HUDEP-2 (cell line): ENCODE measurements around the gene ACSL1.
"Not testable (repeated sequence)": the region's sequence is repeated elsewhere in the genome, so short reads cannot be mapped to it uniquely, and the experiment has no call there.

Experiments used
- DNase-seq, 76 experiments: peaks; one replicate each; lab custom pipeline; 2025; ENCODE audit not compliant: unreplicated experiment in 76 of 76; lab: John Stamatoyannopoulos, UW

The ACSL1 gene

GRCh38 chr4:184843984-184844554 lies 18.3 kb upstream of the ACSL1 start:
- peak in 55 of 76 experiments; percentile 1 to 73 (median 28) for DNase-seq

- not testable (repeated sequence) for DNase-seq
These were observed 13.3 kb upstream of the ACSL1 start for GRCh38 chr4:184839075-184839399.

- no peak for DNase-seq
These were observed 12.7 kb upstream of the ACSL1 start for GRCh38 chr4:184838249-184839074.

GRCh38 chr4:184836613-184837012 lies 10.8 kb upstream of the ACSL1 start:
- DNase-seq = no peak

GRCh38 chr4:184833046-184833838 lies 7.5 kb upstream of the ACSL1 start:
- no peak for DNase-seq

GRCh38 chr4:184831153-184831552 lies 5.4 kb upstream of the ACSL1 start:
- no peak for DNase-seq

- DNase-seq = peak in 2 of 76 experiments; percentile 12 to 35
These were observed 1.0 kb upstream of the ACSL1 start for GRCh38 chr4:184826691-184827270.

GRCh38 chr4:184825141-184825895 lies 450 bp downstream of the ACSL1 start:
- DNase-seq = peak in 10 of 76 experiments; percentile 1 to 53 (median 18)

- DNase-seq = no peak
These were observed 1.0 kb downstream of the ACSL1 start for GRCh38 chr4:184824776-184825084.

- no peak for DNase-seq
These were observed 1.5 kb downstream of the ACSL1 start for GRCh38 chr4:184824081-184824775.

- DNase-seq = peak in 7 of 76 experiments; percentile 1 to 31 (median 9)
These were observed 2.8 kb downstream of the ACSL1 start for GRCh38 chr4:184823014-184823413.

GRCh38 chr4:184822356-184822755 lies 3.4 kb downstream of the ACSL1 start:
- no peak for DNase-seq

- no peak for DNase-seq
These were observed 4.5 kb downstream of the ACSL1 start for GRCh38 chr4:184821242-184821641.

GRCh38 chr4:184819786-184820185 lies 6.0 kb downstream of the ACSL1 start:
- DNase-seq = no peak

GRCh38 chr4:184818216-184818564 lies 7.6 kb downstream of the ACSL1 start:
- no peak for DNase-seq

- peak in 1 of 76 experiments; percentile 1 for DNase-seq
These were observed 8.1 kb downstream of the ACSL1 start for GRCh38 chr4:184817494-184818215.

- no peak for DNase-seq
These were observed 8.8 kb downstream of the ACSL1 start for GRCh38 chr4:184816962-184817361.

GRCh38 chr4:184815046-184815877 lies 10.5 kb downstream of the ACSL1 start:
- peak in 73 of 76 experiments; percentile 4 to 81 (median 65) for DNase-seq

- DNase-seq = no peak
These were observed 11.1 kb downstream of the ACSL1 start for GRCh38 chr4:184814686-184815045.
